ENCODE measurements around the gene OXER1. TPM values are rescaled to one million over a fixed set of nuclear protein-coding genes. Genes with fewer than 3 reads are reported as not detected.

The OXER1 gene, protein sequence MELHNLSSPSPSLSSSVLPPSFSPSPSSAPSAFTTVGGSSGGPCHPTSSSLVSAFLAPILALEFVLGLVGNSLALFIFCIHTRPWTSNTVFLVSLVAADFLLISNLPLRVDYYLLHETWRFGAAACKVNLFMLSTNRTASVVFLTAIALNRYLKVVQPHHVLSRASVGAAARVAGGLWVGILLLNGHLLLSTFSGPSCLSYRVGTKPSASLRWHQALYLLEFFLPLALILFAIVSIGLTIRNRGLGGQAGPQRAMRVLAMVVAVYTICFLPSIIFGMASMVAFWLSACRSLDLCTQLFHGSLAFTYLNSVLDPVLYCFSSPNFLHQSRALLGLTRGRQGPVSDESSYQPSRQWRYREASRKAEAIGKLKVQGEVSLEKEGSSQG
- 0.10 TPM for total RNA-seq (2021; ENCODE audit: unreplicated experiment)
- polyA plus RNA-seq (2012; ENCODE audit: insufficient read length): 0.17 TPM
- not detected for Bru-seq, nascent RNA
- BruChase-seq, experiment 1, labeled RNA remaining after a 2-hour chase: not detected
- percentile 26 among the genes with signal in this experiment for BruChase-seq, experiment 2, labeled RNA remaining after a 6-hour chase
- long read RNA-seq: 0 reads

DNA sequence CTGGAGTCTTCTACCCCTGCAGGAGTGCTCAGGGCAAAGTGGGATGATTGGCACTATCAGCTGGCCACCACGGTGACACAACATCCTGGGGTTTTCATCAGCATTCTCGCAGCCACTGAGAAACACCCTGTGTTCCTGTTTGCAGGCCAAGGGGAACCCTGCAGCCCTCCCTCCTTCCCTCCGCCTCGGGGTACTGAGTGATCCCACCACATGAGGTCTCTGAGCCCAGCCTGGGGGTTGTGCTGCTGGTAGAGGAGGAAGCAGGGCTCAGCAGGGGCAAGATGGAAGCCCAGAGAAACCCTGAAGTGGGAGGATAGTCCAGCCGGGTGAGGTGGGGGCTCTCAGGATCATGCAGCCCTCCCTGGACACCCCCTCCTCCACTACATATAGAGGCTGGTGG, at the start of gene OXER1:
TSS of gene OXER1 (minus strand) at position 40 of the 400 bp plus-strand sequence. CDS start 73 bp downstream, outside the sequence.
- BruUV-seq (replicated peaks): no TSS peak
- in situ Hi-C loops (cut with HindIII; ENCODE audit: low pct_unique_long_range_greater_than_20kb, low sequenced_read_pairs): no loop called here
- TF ChIP-seq, protein P1, sequence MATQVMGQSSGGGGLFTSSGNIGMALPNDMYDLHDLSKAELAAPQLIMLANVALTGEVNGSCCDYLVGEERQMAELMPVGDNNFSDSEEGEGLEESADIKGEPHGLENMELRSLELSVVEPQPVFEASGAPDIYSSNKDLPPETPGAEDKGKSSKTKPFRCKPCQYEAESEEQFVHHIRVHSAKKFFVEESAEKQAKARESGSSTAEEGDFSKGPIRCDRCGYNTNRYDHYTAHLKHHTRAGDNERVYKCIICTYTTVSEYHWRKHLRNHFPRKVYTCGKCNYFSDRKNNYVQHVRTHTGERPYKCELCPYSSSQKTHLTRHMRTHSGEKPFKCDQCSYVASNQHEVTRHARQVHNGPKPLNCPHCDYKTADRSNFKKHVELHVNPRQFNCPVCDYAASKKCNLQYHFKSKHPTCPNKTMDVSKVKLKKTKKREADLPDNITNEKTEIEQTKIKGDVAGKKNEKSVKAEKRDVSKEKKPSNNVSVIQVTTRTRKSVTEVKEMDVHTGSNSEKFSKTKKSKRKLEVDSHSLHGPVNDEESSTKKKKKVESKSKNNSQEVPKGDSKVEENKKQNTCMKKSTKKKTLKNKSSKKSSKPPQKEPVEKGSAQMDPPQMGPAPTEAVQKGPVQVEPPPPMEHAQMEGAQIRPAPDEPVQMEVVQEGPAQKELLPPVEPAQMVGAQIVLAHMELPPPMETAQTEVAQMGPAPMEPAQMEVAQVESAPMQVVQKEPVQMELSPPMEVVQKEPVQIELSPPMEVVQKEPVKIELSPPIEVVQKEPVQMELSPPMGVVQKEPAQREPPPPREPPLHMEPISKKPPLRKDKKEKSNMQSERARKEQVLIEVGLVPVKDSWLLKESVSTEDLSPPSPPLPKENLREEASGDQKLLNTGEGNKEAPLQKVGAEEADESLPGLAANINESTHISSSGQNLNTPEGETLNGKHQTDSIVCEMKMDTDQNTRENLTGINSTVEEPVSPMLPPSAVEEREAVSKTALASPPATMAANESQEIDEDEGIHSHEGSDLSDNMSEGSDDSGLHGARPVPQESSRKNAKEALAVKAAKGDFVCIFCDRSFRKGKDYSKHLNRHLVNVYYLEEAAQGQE (IDR thresholded peaks at IDR 0.05; ENCODE audit: insufficient read depth in 1 of 2, low read depth in 2 of 2, low read length in 1 of 2): no peak
- TF ChIP-seq, protein P2, sequence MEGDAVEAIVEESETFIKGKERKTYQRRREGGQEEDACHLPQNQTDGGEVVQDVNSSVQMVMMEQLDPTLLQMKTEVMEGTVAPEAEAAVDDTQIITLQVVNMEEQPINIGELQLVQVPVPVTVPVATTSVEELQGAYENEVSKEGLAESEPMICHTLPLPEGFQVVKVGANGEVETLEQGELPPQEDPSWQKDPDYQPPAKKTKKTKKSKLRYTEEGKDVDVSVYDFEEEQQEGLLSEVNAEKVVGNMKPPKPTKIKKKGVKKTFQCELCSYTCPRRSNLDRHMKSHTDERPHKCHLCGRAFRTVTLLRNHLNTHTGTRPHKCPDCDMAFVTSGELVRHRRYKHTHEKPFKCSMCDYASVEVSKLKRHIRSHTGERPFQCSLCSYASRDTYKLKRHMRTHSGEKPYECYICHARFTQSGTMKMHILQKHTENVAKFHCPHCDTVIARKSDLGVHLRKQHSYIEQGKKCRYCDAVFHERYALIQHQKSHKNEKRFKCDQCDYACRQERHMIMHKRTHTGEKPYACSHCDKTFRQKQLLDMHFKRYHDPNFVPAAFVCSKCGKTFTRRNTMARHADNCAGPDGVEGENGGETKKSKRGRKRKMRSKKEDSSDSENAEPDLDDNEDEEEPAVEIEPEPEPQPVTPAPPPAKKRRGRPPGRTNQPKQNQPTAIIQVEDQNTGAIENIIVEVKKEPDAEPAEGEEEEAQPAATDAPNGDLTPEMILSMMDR (IDR thresholded peaks at IDR 0.05): no peak
- TF ChIP-seq POLR2AphosphoS5 (IDR thresholded peaks at IDR 0.05; ENCODE audit: low read depth, low read length) (no peak), TCF7L2 (IDR thresholded peaks at IDR 0.05; ENCODE audit: low read depth, low read length) (no peak), SIN3A (IDR thresholded peaks at IDR 0.05; ENCODE audit: borderline replicate concordance, insufficient read depth, low read depth, low read length) (no peak)

DNA sequence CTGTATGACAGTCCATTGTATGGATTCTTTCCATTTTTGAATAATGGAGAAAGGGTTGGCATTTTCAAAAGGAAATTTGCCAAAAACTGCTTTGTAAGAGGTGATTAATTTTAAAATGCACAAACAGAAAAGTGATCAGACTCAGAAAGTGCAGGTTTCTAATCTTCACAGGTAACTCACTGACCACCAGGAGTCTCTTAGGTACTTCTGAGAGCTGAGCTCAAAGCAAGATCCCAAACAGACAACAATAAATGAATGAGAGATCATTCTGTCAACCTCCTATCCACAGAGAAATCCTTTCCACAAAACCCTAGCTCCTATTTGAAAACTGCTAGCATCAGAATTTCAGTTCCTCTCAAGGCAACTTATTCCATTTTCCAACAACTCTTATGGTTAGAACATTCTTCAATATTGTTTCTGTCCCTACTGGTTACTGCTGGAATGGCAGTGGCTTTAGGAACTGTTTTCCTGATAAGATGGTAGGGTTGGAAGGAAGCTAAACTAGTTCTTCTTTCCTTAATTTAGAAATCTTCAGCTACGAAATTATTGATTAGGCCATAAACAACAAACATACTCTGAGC, 49.1 kb upstream of the OXER1 start:
- in situ Hi-C loops (cut with HindIII; ENCODE audit: low pct_unique_long_range_greater_than_20kb, low sequenced_read_pairs): no loop called here
- DNase-seq (ENCODE audit: low read depth, low spot score) (no peak), ATAC-seq (no peak)
- ChIA-PET CTCF (interaction anchor here (0.6 to 1.3 kb wide), 2 partner anchors 17 to 185 kb away, joined by 7 to 9 read pairs; no protein-coding TSS in a partner anchor), POLR2A (interaction anchor here (0.7 kb wide), 1 partner anchor 107 kb away, joined by 5 read pairs; no protein-coding TSS in a partner anchor)
- intact Hi-C loops (cut with micrococcal nuclease; ENCODE audit: unreplicated experiment): no loop called here
- Histone ChIP-seq H3K27me3 (ENCODE audit: control insufficient read depth, insufficient read depth, low read length) (no peaks in the 10 kb centered on the region), H3K4me1 (ENCODE audit: control insufficient read depth, insufficient read depth, low read length) (peaks cover 6% of the 10 kb centered on the region), H3K9me3 (ENCODE audit: control insufficient read depth, insufficient read depth, low read depth, low read length) (no peaks in the 10 kb centered on the region), H3K36me3 (ENCODE audit: control insufficient read depth, insufficient read depth, low read length) (no peaks in the 10 kb centered on the region), H3K27ac (ENCODE audit: low read length) (no peak overlapping the region), H3K4me3 (ENCODE audit: low read depth in 2 of 2, low read length in 2 of 2) (no peak overlapping the region)
- no TSS peak for BruUV-seq (replicated peaks)
- TF ChIP-seq TCF7L2 (IDR thresholded peaks at IDR 0.05; ENCODE audit: low read depth, low read length): no peak
- TF ChIP-seq, protein P2 (IDR thresholded peaks at IDR 0.05): peak; percentile 70

More for the DNA sequence above, at the start of gene OXER1:
- no peak for ATAC-seq
- DNase-seq (ENCODE audit: low read depth, low spot score): no peak
- intact Hi-C loops (cut with micrococcal nuclease; ENCODE audit: unreplicated experiment): no loop called here
- no peaks in the 10 kb centered on the region for H3K27me3 ChIP-seq (ENCODE audit: control insufficient read depth, insufficient read depth, low read length)
- CTCF ChIA-PET: interaction anchor here (0.7 kb wide), 1 partner anchor 11 kb away, joined by 3 read pairs; no protein-coding TSS in a partner anchor
- H3K4me3 ChIP-seq (ENCODE audit: low read depth in 2 of 2, low read length in 2 of 2): no peak within 1 kb of the TSS
- POLR2A ChIA-PET: no interaction called here
- no peaks in the 10 kb centered on the region for H3K4me1 ChIP-seq (ENCODE audit: control insufficient read depth, insufficient read depth, low read length)
- no peaks in the 10 kb centered on the region for H3K36me3 ChIP-seq (ENCODE audit: control insufficient read depth, insufficient read depth, low read length)
- H3K9me3 ChIP-seq (ENCODE audit: control insufficient read depth, insufficient read depth, low read depth, low read length): no peaks in the 10 kb centered on the region
- H3K27ac ChIP-seq (ENCODE audit: low read length): no peak within 1 kb of the TSS

Data from Panc1 (cell line).